Smooth muscle cell (in vitro differentiated cells): Measurements from ENCODE around the gene DPY19L2. TPM values are rescaled to one million over a fixed set of nuclear protein-coding genes. Genes with fewer than 3 reads are reported as not detected.
"Not testable (repeated sequence)": the region's sequence is repeated elsewhere in the genome, so short reads cannot be mapped to it uniquely, and the experiment has no call there.

Experiments used
- DNase-seq: peaks from one replicate; lab custom pipeline; 2025; ENCODE audit not compliant: unreplicated experiment; lab: John Stamatoyannopoulos, UW
- H2AFZ ChIP-seq: fragments of 200-600 bp; sonication (generic); 2 replicates; pipeline ENCODE4 v1.6.0; 2016; ENCODE audit warnings: antibody characterized with exemption, low read depth, mild to moderate bottlenecking
- H3F3A ChIP-seq: fragments of 200-600 bp; sonication (generic); 2 replicates; pipeline ENCODE4 v1.6.0; 2017; ENCODE audit warnings: antibody characterized with exemption, low read depth
- H3K27ac ChIP-seq: fragments of 200-600 bp; sonication (generic); 2 replicates; pipeline ENCODE4 v1.5.1; 2016; ENCODE audit warnings: low read depth, mild to moderate bottlenecking
- H3K27me3 ChIP-seq: fragments of 200-600 bp; sonication (generic); 2 replicates; pipeline ENCODE4 v1.6.1; 2016; ENCODE audit warnings: low read depth, mild to moderate bottlenecking
- H3K36me3 ChIP-seq: fragments of 200-600 bp; sonication (generic); 2 replicates; pipeline ENCODE4 v1.5.1; 2016; ENCODE audit warnings: low read depth
- H3K4me1 ChIP-seq: fragments of 200-600 bp; sonication (generic); 2 replicates; pipeline ENCODE4 v1.5.1; 2016; ENCODE audit warnings: low read depth
- H3K4me2 ChIP-seq: fragments of 200-600 bp; sonication (generic); 2 replicates; pipeline ENCODE4 v1.6.0; 2016; ENCODE audit warnings: mild to moderate bottlenecking
- H3K4me3 ChIP-seq: fragments of 200-600 bp; sonication (generic); 2 replicates; pipeline ENCODE4 v1.5.1; 2016; ENCODE audit warnings: mild to moderate bottlenecking
- H3K79me2 ChIP-seq: fragments of 200-600 bp; sonication (generic); 2 replicates; pipeline ENCODE4 v1.6.0; 2016; ENCODE audit warnings: low read depth, mild to moderate bottlenecking
- H3K9ac ChIP-seq: fragments of 200-600 bp; sonication (generic); 2 replicates; pipeline ENCODE4 v1.6.0; 2016; ENCODE audit warnings: low read depth
- H3K9me3 ChIP-seq: fragments of 200-600 bp; sonication (generic); replicated peaks from 2 replicates; pipeline ENCODE4 v1.5.1; 2016; ENCODE audit warnings: low read depth
- H4K20me1 ChIP-seq: fragments of 200-600 bp; sonication (generic); 2 replicates; pipeline ENCODE4 v1.6.0; 2016; ENCODE audit warnings: low read depth
- WGBS: methylation state at CpG from one replicate; pipeline ENCODE4 v1.1.7; 2016; ENCODE audit warnings: low lambda C conversion rate; 5-methylcytosine and 5-hydroxymethylcytosine counted together
- polyA plus RNA-seq: library from polyadenylated mRNA; unstranded; fragments of >200 nt; fragmentation: Nextera tagmentation; extraction: Ambion mirVana; gene quantifications from 2 replicates; pipeline ENCODE4 v1.2.1, GENCODE V29; 2016
- total RNA-seq: library from RNA; depleted of rRNA; stranded (reverse); fragments of >200 nt; gene quantifications from 2 replicates; pipeline ENCODE4 v1.2.3, GENCODE V29; 2014

The DPY19L2 gene
- total and polyA plus RNA-seq, 2 experiments from 2014 or later, result 0.58 TPM; not detected in 1

DNA sequence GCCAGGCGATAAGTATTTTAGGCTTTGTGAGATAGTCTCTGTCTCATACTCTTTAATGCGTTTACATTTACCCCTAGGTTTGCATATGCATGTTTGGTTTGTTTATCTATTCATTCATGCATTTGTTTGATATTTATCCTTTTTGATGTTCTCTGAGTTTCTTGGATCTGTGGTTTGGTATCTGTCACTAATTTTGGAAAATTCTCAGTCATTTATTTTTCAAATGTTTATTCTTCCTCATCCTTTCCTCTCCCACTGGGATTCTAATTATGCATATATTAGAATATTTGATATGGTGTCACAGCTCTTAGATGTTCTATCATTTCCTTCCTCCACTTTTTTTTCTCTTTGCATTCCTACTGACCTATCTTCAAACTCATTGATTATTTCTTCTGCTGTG, 11.9 kb downstream of the DPY19L2 start:
- H3K79me2 ChIP-seq, H3K9me3 ChIP-seq, H3K4me3 ChIP-seq, H4K20me1 ChIP-seq, H3K36me3 ChIP-seq, H3F3A ChIP-seq, H3K9ac ChIP-seq, H3K4me2 ChIP-seq, H2AFZ ChIP-seq, H3K4me1 ChIP-seq, H3K27me3 ChIP-seq, H3K27ac ChIP-seq, DNase-seq: not testable (repeated sequence)
- 55% methylated on average over 2 of the region's 2 CpGs for WGBS

GRCh38 chr12:63655543-63656257, 12.6 kb downstream of the DPY19L2 start:
- H3K4me2 ChIP-seq, result not testable (repeated sequence)

GRCh38 chr12:63654481-63654880, 13.8 kb downstream of the DPY19L2 start:
- not testable (repeated sequence) for DNase-seq, H3K79me2 ChIP-seq, H2AFZ ChIP-seq, H3K9me3 ChIP-seq, H3K36me3 ChIP-seq, H3K4me1 ChIP-seq, H4K20me1 ChIP-seq, H3K9ac ChIP-seq, H3F3A ChIP-seq, H3K27me3 ChIP-seq, H3K27ac ChIP-seq, H3K4me2 ChIP-seq, H3K4me3 ChIP-seq
- 90% methylated on average over 5 of the region's 5 CpGs for WGBS

More at GRCh38 chr12:63655543-63656257, 12.6 kb downstream of the DPY19L2 start:
- not testable (repeated sequence) for H3K27me3 ChIP-seq, H3K27ac ChIP-seq, H3K36me3 ChIP-seq, H3K4me3 ChIP-seq, DNase-seq, H3F3A ChIP-seq, H3K9me3 ChIP-seq, H3K9ac ChIP-seq, H3K4me1 ChIP-seq, H2AFZ ChIP-seq, H3K79me2 ChIP-seq, H4K20me1 ChIP-seq
- 38% methylated on average over 5 of the region's 5 CpGs for WGBS

DNA sequence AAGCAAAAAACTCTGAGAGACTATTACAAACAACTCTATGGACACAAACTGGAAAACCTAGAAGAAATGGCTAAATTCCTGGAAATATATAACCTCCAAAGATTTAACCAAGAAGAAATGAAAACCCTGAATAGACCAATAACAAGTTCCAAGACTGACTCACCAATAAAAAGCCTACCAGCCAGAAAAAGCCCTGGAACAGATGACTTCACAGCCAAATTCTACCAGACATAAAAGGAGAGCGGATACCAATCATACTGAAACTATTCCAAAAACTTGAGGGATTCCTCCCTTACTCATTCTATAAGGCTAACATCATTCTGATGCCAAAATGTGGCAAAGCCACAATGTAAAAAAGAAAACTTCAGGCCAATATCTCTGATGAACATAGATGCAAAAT, 18.8 kb downstream of the DPY19L2 start:
- H3K9me3 ChIP-seq, H3K36me3 ChIP-seq, H3K9ac ChIP-seq, H3K27ac ChIP-seq, H3K4me2 ChIP-seq, DNase-seq, H3K4me3 ChIP-seq, H3F3A ChIP-seq, H3K27me3 ChIP-seq, H3K4me1 ChIP-seq, H4K20me1 ChIP-seq, H3K79me2 ChIP-seq, H2AFZ ChIP-seq: not testable (repeated sequence)
- 72% methylated on average over 1 of the region's 1 CpG for WGBS

- not testable (repeated sequence) for H3K27ac ChIP-seq, DNase-seq, H3K9me3 ChIP-seq, H3K79me2 ChIP-seq, H3K4me1 ChIP-seq, H3K9ac ChIP-seq, H3K36me3 ChIP-seq, H3K4me2 ChIP-seq, H3F3A ChIP-seq, H2AFZ ChIP-seq, H3K4me3 ChIP-seq, H4K20me1 ChIP-seq, H3K27me3 ChIP-seq
- WGBS, result 52% methylated on average over 5 of the region's 5 CpGs
Observed at GRCh38 chr12:63643381-63644140, 24.7 kb downstream of the DPY19L2 start.

- DNase-seq, H3K9me3 ChIP-seq, H3F3A ChIP-seq, H3K4me3 ChIP-seq, H3K27me3 ChIP-seq, H4K20me1 ChIP-seq, H3K9ac ChIP-seq, H3K36me3 ChIP-seq, H3K4me2 ChIP-seq, H3K4me1 ChIP-seq, H3K27ac ChIP-seq, H3K79me2 ChIP-seq, H2AFZ ChIP-seq: not testable (repeated sequence)
- 90% methylated on average over 4 of the region's 4 CpGs for WGBS
Observed at GRCh38 chr12:63624258-63624657, 44.0 kb downstream of the DPY19L2 start.

DNA sequence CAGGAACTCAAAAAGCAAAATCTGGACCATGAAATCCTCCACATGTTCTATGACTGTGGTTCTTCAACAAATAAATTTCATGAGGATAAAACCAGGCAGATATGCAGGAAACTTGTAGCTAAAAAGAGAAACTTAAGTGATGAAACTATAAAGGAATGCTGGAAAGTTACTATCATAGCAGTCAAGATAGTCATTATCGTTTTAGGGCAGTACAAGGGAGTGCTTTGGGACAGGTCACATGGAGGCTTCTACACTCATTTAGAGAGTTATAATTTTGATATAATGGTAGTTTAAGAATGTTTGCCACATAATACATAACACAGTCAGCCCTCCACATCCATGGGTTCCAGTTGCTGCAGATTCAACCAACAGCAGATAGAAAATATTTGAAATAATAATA, 52.7 kb downstream of the DPY19L2 start:
- not testable (repeated sequence) for H3F3A ChIP-seq, H4K20me1 ChIP-seq, H3K9me3 ChIP-seq, H3K27me3 ChIP-seq, H3K79me2 ChIP-seq, H2AFZ ChIP-seq, H3K4me2 ChIP-seq, H3K9ac ChIP-seq, H3K4me1 ChIP-seq, H3K36me3 ChIP-seq, DNase-seq, H3K4me3 ChIP-seq, H3K27ac ChIP-seq
- WGBS, result no CpG with 5 or more reads among the region's 1 CpG

- H3K79me2 ChIP-seq, H3K4me1 ChIP-seq: not testable (repeated sequence)
Observed at GRCh38 chr12:63611285-63611684, 57.0 kb downstream of the DPY19L2 start.

More at GRCh38 chr12:63611285-63611684, 57.0 kb downstream of the DPY19L2 start:
- WGBS, result 92% methylated on average over 1 of the region's 2 CpGs
- H2AFZ ChIP-seq, H3K36me3 ChIP-seq, H3K27ac ChIP-seq, H3K27me3 ChIP-seq, H4K20me1 ChIP-seq, H3K4me2 ChIP-seq, DNase-seq, H3K9me3 ChIP-seq, H3F3A ChIP-seq, H3K9ac ChIP-seq, H3K4me3 ChIP-seq: not testable (repeated sequence)
